IMR-90 (cell line): ENCODE results near the gene C2. TPM values are rescaled to one million over a fixed set of nuclear protein-coding genes. Genes with fewer than 3 reads are reported as not detected.
"Not testable (repeated sequence)": the region's sequence is repeated elsewhere in the genome, so short reads cannot be mapped to it uniquely, and the experiment has no call there.

Experiments
- ATAC-seq: fragments of 200-7000 bp; cut with Tn5 transposase; 2 replicates; pipeline ENCODE4 v1.9.1; 2020; ENCODE audit warnings: low read depth, mild to moderate bottlenecking, moderate library complexity
- BruUV-seq: library from RNA; stranded (reverse); fragments of 400-500 nt; replicated peaks from 2 replicates; lab custom pipeline; 2021; lab: Mats Ljungman, UMichigan
- CTCF ChIA-PET: fragments of 300-600 bp; formaldehyde crosslinking; extraction: SDS; loops from one replicate; lab custom pipeline; 2021; ENCODE audit warnings: antibody characterized with exemption; lab: Yijun Ruan, JAX
- POLR2A ChIA-PET: fragments of 300-600 bp; sonication (Branson Sonifier 250); formaldehyde crosslinking; loops from one replicate; lab custom pipeline; 2022; ENCODE audit warnings: antibody characterized with exemption; ENCODE audit not compliant: unreplicated experiment; lab: Charles Lee
- DNase-seq: peaks from one replicate; pipeline ENCODE4 v3.0.0; 2013
- H2AFZ ChIP-seq: replicated peaks from 2 replicates; pipeline ENCODE3; 2013; ENCODE audit warnings: low read length, mild to moderate bottlenecking; ENCODE audit not compliant: poor library complexity
- H2AK5ac ChIP-seq: 2 replicates; pipeline ENCODE4 v1.6.1; 2013; ENCODE audit warnings: low read depth, low read length, inconsistent platforms
- H2AK9ac ChIP-seq: replicated peaks from 2 replicates; pipeline ENCODE3; 2013; ENCODE audit warnings: mild to moderate bottlenecking, low read depth, low read length, moderate library complexity; ENCODE audit not compliant: poor library complexity
- H2BK120ac ChIP-seq: 2 replicates; pipeline ENCODE4 v1.6.1; 2013; ENCODE audit warnings: low read depth, low read length, inconsistent platforms
- H2BK15ac ChIP-seq: 3 replicates; pipeline ENCODE4 v1.6.1; 2013; ENCODE audit warnings: low read depth, low read length, inconsistent platforms
- H2BK20ac ChIP-seq: 2 replicates; pipeline ENCODE4 v1.6.1; 2013; ENCODE audit warnings: low read depth, mild to moderate bottlenecking, inconsistent platforms, low read length, moderate library complexity
- H2BK5ac ChIP-seq: 2 replicates; pipeline ENCODE4 v1.6.1; 2013; ENCODE audit warnings: mild to moderate bottlenecking, low read depth, low read length, inconsistent platforms; ENCODE audit not compliant: poor library complexity, severe bottlenecking
- H3K14ac ChIP-seq: replicated peaks from 2 replicates; pipeline ENCODE4 v1.6.1; 2013; ENCODE audit warnings: low read depth, low read length, inconsistent platforms
- H3K18ac ChIP-seq: 2 replicates; pipeline ENCODE4 v1.6.1; 2013; ENCODE audit warnings: low read depth, low read length, control low read depth
- H3K23ac ChIP-seq: 2 replicates; pipeline ENCODE4 v1.6.1; 2013; ENCODE audit warnings: low read depth, low read length, inconsistent platforms
- H3K27ac ChIP-seq: 2 replicates; pipeline ENCODE4 v1.5.1; 2013; ENCODE audit warnings: mild to moderate bottlenecking, control low read depth, low read length; ENCODE audit not compliant: insufficient read depth
- H3K27me3 ChIP-seq: 2 replicates; pipeline ENCODE4 v1.6.1; 2013; ENCODE audit warnings: low read length; ENCODE audit not compliant: control insufficient read depth, insufficient read depth
- H3K36me3 ChIP-seq: 2 replicates; pipeline ENCODE4 v1.6.1; 2013; ENCODE audit warnings: low read length, mixed read lengths; ENCODE audit not compliant: control insufficient read depth, insufficient read depth
- H3K4ac ChIP-seq: 2 replicates; pipeline ENCODE4 v1.6.1; 2013; ENCODE audit warnings: low read depth, low read length, inconsistent platforms
- H3K4me1 ChIP-seq: 2 replicates; pipeline ENCODE4 v1.6.1; 2013; ENCODE audit warnings: low read length, mixed read lengths; ENCODE audit not compliant: control insufficient read depth, insufficient read depth
- H3K4me2 ChIP-seq: 2 replicates; pipeline ENCODE4 v1.6.1; 2013; ENCODE audit warnings: low read depth, mild to moderate bottlenecking, control low read depth, low read length, moderate library complexity
- H3K4me3 ChIP-seq: 2 replicates; pipeline ENCODE4 v1.5.1; 2013; ENCODE audit warnings: low read depth, mild to moderate bottlenecking, control low read depth, low read length, moderate library complexity; ENCODE audit not compliant: insufficient read depth
- H3K56ac ChIP-seq: 2 replicates; pipeline ENCODE4 v1.6.1; 2013; ENCODE audit warnings: low read length, inconsistent platforms; ENCODE audit not compliant: insufficient read depth; ENCODE audit errors: extremely low read depth
- H3K79me1 ChIP-seq, 2 experiments: 2 replicates each; pipeline ENCODE4 v1.6.1; 2013; ENCODE audit warnings: low read length in 2 of 2, inconsistent platforms in 1 of 2, low read depth in 1 of 2
- H3K9ac ChIP-seq: 2 replicates; pipeline ENCODE4 v1.6.1; 2013; ENCODE audit warnings: low read depth, low read length, control low read depth
- H3K9me1 ChIP-seq: 2 replicates; pipeline ENCODE4 v1.6.1; 2013; ENCODE audit warnings: low read length, inconsistent platforms; ENCODE audit not compliant: insufficient read depth
- H3K9me3 ChIP-seq: 2 replicates; pipeline ENCODE4 v1.6.1; 2013; ENCODE audit warnings: low read length; ENCODE audit not compliant: control insufficient read depth, insufficient read depth
- H4K20me1 ChIP-seq: 2 replicates; pipeline ENCODE4 v1.6.1; 2013; ENCODE audit warnings: low read length, inconsistent platforms; ENCODE audit not compliant: insufficient read depth
- H4K5ac ChIP-seq: 2 replicates; pipeline ENCODE4 v1.6.1; 2013; ENCODE audit warnings: mild to moderate bottlenecking, low read depth, low read length, control low read depth
- H4K8ac ChIP-seq, 2 experiments: 2 replicates each; pipeline ENCODE4 v1.6.1; 2013; ENCODE audit warnings: low read depth in 2 of 2, low read length in 2 of 2, control low read depth in 1 of 2, inconsistent platforms in 1 of 2
- H4K91ac ChIP-seq: 2 replicates; pipeline ENCODE4 v1.6.1; 2013; ENCODE audit warnings: low read depth, low read length, inconsistent platforms; ENCODE audit not compliant: insufficient read depth
- WGBS, 2 experiments: methylation state at CpG; one replicate each; pipeline versions ENCODE4 v1.1.5 to v1.1.7; 2013; ENCODE audit warnings: missing lambda C conversion rate in 2 of 2; ENCODE audit not compliant: insufficient read length in 1 of 2; ENCODE audit errors: extremely low coverage in 2 of 2; 5-methylcytosine and 5-hydroxymethylcytosine counted together
- dilution Hi-C: fragments of 300-500 bp; cut with HindIII; formaldehyde crosslinking; loops from one replicate; pipeline ENCODE4 v1.14.3; 2018; ENCODE audit warnings: low sequenced_read_pairs; ENCODE audit not compliant: unreplicated experiment
- in situ Hi-C: fragments of 300-500 bp; cut with MboI; formaldehyde crosslinking; loops from 3 replicates; pipeline ENCODE4 v1.14.3; 2019; ENCODE audit warnings: low sequenced_read_pairs, inconsistent platforms, mixed read lengths
- intact Hi-C: fragments of 100-400 bp; cut with micrococcal nuclease; formaldehyde crosslinking; loops from 2 replicates; pipeline ENCODE4 v1.10.0; 2022
- polyA plus RNA-seq, 3 experiments: library from polyadenylated mRNA; depleted of rRNA; stranded (reverse); fragments of >200 nt; gene quantifications; 2 replicates each; pipeline ENCODE4 v1.2.3, GENCODE V29; 2012; ENCODE audit warnings: low replicate concordance in 1 of 3
- total RNA-seq: library from RNA; depleted of rRNA; stranded (reverse); fragments of >200 nt; gene quantifications from 2 replicates; pipeline ENCODE4 v1.2.3, GENCODE V29; 2012

C2 gene
- total and polyA plus RNA-seq, 2 of the 4 experiments (the other 2 are of a cell fraction), result 0.18 to 0.19 TPM

GRCh38 chr6:31980195-31980876 lies 52.8 kb downstream of the C2 start:
- H3K56ac ChIP-seq, H2BK20ac ChIP-seq, H3K4me3 ChIP-seq, H3K36me3 ChIP-seq, H3K18ac ChIP-seq, H2AK9ac ChIP-seq, H3K27me3 ChIP-seq, H3K23ac ChIP-seq, H4K91ac ChIP-seq, H2AK5ac ChIP-seq, H4K20me1 ChIP-seq, H3K9me3 ChIP-seq, in situ Hi-C loops, intact Hi-C loops, DNase-seq, H3K4me2 ChIP-seq, H4K5ac ChIP-seq, BruUV-seq, H2AFZ ChIP-seq, H3K79me1 ChIP-seq, H3K9me1 ChIP-seq, H2BK5ac ChIP-seq, H3K4me1 ChIP-seq, H3K9ac ChIP-seq, H4K8ac ChIP-seq, ATAC-seq, H3K27ac ChIP-seq, H3K4ac ChIP-seq, dilution Hi-C loops, H2BK15ac ChIP-seq, POLR2A ChIA-PET, H2BK120ac ChIP-seq, H3K14ac ChIP-seq: not testable (repeated sequence)
- CTCF ChIA-PET, result interaction anchor here (0.6 kb wide), 1 partner anchor 306 kb away, joined by 4 read pairs; no protein-coding TSS in a partner anchor
- no CpG with 5 or more reads among the region's 13 CpGs for WGBS, 2 experiments

- H3K9ac ChIP-seq, H2BK20ac ChIP-seq, intact Hi-C loops, H3K4ac ChIP-seq, H2BK15ac ChIP-seq, ATAC-seq, CTCF ChIA-PET, DNase-seq, H4K20me1 ChIP-seq, H3K9me3 ChIP-seq, H4K8ac ChIP-seq, H4K5ac ChIP-seq, H3K4me3 ChIP-seq, H2AK9ac ChIP-seq, H2BK120ac ChIP-seq, H3K4me1 ChIP-seq, BruUV-seq, dilution Hi-C loops, H3K56ac ChIP-seq, H3K14ac ChIP-seq, H3K9me1 ChIP-seq, POLR2A ChIA-PET, H4K91ac ChIP-seq, H3K23ac ChIP-seq, H3K36me3 ChIP-seq, H3K18ac ChIP-seq, H3K27ac ChIP-seq, H3K79me1 ChIP-seq, H3K4me2 ChIP-seq, H2BK5ac ChIP-seq, H3K27me3 ChIP-seq, in situ Hi-C loops, H2AFZ ChIP-seq, H2AK5ac ChIP-seq: not testable (repeated sequence)
- WGBS, 2 experiments, result no CpG with 5 or more reads among the region's 5 CpGs
These were observed 53.5 kb downstream of the C2 start for GRCh38 chr6:31980998-31981397.
